Tibial artery (tissue), 4 donors: ENCODE data around the gene IREB2.
A peak's percentile ranks its signal among the peaks of the same experiment; 100 is the strongest.

Experiments
- DNase-seq, 2 donors: peaks; one replicate each; pipeline ENCODE4 v3.0.0-alpha.2; 2019
- H3K27ac ChIP-seq, 2 donors: fragments of 200-600 bp; sonication (generic) in 1 of 2; 1 replicate in 1 of 2; 2 replicates in 1 of 2; pipeline ENCODE4 v1.5.1; 2018 to 2019; ENCODE audit warnings: mild to moderate bottlenecking in 1 of 2
- H3K27me3 ChIP-seq, 2 donors: fragments of 200-600 bp; sonication (generic) in 1 of 2; one replicate each; pipeline versions ENCODE4 v1.5.1 to v1.6.0; 2016 to 2019
- H3K36me3 ChIP-seq, 3 donors: fragments of 200-600 bp; sonication (generic) in 2 of 3; one replicate each; pipeline ENCODE4 v1.5.1; 2016 to 2019; ENCODE audit warnings: mild to moderate bottlenecking in 2 of 3
- H3K4me1 ChIP-seq, 4 donors: fragments of 200-600 bp; sonication (generic) in 2 of 4; 1 replicate in 3 of 4; 2 replicates in 1 of 4; pipeline ENCODE4 v1.5.1; 2016 to 2019
- H3K4me3 ChIP-seq, 2 donors: fragments of 200-600 bp; sonication (generic) in 1 of 2; 1 replicate in 1 of 2; 2 replicates in 1 of 2; pipeline ENCODE4 v1.5.1; 2018 to 2019; ENCODE audit warnings: mild to moderate bottlenecking in 2 of 2
- H3K9me3 ChIP-seq, 3 donors: fragments of 200-600 bp; sonication (generic) in 1 of 3; one replicate each; pipeline ENCODE4 v1.5.1; 2016 to 2019
- intact Hi-C: fragments of 100-400 bp; cut with DNase I; formaldehyde crosslinking; loops from one replicate; pipeline ENCODE4 v1.15.0; 2023; ENCODE audit warnings: low total_unique reads
- TF ChIP-seq, protein P1 (sequence below), 2 experiments: fragments of 200-600 bp in 1 of 2; fragments of 450-650 bp in 1 of 2; IDR thresholded peaks; one replicate each; pipeline ENCODE4 v1.5.1; 2017 to 2019; ENCODE audit warnings: antibody characterized with exemption in 2 of 2, mild to moderate bottlenecking in 1 of 2, moderate library complexity in 1 of 2

IREB2 gene, protein sequence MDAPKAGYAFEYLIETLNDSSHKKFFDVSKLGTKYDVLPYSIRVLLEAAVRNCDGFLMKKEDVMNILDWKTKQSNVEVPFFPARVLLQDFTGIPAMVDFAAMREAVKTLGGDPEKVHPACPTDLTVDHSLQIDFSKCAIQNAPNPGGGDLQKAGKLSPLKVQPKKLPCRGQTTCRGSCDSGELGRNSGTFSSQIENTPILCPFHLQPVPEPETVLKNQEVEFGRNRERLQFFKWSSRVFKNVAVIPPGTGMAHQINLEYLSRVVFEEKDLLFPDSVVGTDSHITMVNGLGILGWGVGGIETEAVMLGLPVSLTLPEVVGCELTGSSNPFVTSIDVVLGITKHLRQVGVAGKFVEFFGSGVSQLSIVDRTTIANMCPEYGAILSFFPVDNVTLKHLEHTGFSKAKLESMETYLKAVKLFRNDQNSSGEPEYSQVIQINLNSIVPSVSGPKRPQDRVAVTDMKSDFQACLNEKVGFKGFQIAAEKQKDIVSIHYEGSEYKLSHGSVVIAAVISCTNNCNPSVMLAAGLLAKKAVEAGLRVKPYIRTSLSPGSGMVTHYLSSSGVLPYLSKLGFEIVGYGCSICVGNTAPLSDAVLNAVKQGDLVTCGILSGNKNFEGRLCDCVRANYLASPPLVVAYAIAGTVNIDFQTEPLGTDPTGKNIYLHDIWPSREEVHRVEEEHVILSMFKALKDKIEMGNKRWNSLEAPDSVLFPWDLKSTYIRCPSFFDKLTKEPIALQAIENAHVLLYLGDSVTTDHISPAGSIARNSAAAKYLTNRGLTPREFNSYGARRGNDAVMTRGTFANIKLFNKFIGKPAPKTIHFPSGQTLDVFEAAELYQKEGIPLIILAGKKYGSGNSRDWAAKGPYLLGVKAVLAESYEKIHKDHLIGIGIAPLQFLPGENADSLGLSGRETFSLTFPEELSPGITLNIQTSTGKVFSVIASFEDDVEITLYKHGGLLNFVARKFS

DNA sequence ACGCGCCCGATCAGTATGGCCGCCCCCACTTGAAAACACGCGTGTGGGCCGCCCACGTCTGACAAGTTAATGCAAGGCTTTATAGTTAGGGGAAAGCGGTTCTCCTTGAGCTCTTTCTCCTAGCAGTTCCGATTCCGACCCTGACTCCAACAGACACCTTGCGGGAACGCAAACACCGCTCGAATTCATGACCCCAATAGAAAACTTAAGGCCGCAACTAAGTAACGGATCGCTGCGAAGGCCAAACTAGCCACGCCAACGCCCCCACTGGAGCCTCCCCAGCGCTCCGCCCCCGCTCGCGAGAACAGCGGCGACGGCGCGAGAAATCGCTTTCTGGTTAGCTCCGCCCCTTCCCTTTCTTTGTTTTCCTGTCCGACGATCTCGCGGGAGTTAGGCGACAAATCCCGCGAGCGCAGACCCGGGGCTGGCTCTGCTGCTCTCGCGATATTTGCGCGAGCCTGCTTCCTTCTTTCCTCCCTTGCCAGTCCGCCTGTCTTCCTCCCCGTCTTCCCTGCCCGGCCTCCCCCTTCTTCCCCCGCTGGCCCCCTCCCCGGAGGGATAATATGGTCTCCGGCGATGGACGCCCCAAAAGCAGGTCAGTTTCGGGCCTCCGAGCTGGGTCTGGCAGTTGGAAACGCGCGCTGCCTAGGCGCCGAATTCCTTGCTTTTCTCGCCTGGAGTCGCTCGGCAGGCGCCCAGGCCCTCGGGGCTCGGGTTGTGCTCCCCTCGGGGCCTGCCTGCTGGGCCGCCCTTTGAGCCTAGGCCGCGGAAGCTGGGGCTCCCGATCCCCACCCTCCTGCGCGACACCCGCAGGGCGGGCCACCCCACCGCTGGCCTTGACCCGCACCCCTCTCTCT is at the start of gene IREB2:
TSS of gene IREB2 (plus strand) at position 455 of the 857 bp plus-strand sequence. CDS start at position 577, 122 bp downstream.
- H3K27ac ChIP-seq = peak within 1 kb of the TSS; percentile 95 to 96
- DNase-seq = peak; percentile 98 to 99
- peaks cover 0 to 43% (median 29%) of the 10 kb centered on the region in 4 donors for H3K4me1 ChIP-seq
- TF ChIP-seq, protein P1, sequence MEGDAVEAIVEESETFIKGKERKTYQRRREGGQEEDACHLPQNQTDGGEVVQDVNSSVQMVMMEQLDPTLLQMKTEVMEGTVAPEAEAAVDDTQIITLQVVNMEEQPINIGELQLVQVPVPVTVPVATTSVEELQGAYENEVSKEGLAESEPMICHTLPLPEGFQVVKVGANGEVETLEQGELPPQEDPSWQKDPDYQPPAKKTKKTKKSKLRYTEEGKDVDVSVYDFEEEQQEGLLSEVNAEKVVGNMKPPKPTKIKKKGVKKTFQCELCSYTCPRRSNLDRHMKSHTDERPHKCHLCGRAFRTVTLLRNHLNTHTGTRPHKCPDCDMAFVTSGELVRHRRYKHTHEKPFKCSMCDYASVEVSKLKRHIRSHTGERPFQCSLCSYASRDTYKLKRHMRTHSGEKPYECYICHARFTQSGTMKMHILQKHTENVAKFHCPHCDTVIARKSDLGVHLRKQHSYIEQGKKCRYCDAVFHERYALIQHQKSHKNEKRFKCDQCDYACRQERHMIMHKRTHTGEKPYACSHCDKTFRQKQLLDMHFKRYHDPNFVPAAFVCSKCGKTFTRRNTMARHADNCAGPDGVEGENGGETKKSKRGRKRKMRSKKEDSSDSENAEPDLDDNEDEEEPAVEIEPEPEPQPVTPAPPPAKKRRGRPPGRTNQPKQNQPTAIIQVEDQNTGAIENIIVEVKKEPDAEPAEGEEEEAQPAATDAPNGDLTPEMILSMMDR (IDR thresholded peaks at IDR 0.05) = no peak
- intact Hi-C loops = no loop called here
- H3K4me3 ChIP-seq = peak within 1 kb of the TSS; percentile 85 to 93
- peaks cover 6 to 24% (median 22%) of the 10 kb centered on the region in 3 donors for H3K36me3 ChIP-seq
- H3K9me3 ChIP-seq = no peaks in the 10 kb centered on the region
- no peaks in the 10 kb centered on the region for H3K27me3 ChIP-seq

DNA sequence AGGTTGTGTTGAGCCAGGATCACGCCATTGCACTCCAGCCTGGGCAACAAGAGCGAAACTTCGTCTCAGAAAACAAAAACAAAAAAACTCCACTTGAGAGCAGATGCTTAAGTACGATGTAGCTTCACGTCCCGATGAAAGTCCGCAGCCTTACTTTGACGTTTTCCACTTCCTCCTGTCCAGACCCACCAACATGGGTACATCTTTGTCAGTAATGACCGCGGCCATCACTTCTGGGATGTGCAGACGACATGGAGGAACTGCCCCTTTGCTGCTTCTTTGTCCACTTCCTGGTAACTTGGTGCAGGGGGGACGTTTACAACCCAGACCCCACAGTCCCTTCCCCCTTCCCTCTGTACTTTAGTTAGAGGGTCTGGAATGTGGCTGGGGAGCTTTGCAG is 49.2 kb upstream of the IREB2 start:
- no peak overlapping the region for H3K27ac ChIP-seq
- peaks cover 0 to 79% of the 10 kb centered on the region in 2 donors for H3K27me3 ChIP-seq
- intact Hi-C loops = no loop called here
- H3K9me3 ChIP-seq = no peaks in the 10 kb centered on the region
- H3K4me3 ChIP-seq = no peak overlapping the region
- TF ChIP-seq, protein P1 (IDR thresholded peaks at IDR 0.05) = no peak
- no peaks in the 10 kb centered on the region for H3K36me3 ChIP-seq
- no peaks in the 10 kb centered on the region for H3K4me1 ChIP-seq
- peak in 1 of 2 donors; percentile 29 for DNase-seq

DNA sequence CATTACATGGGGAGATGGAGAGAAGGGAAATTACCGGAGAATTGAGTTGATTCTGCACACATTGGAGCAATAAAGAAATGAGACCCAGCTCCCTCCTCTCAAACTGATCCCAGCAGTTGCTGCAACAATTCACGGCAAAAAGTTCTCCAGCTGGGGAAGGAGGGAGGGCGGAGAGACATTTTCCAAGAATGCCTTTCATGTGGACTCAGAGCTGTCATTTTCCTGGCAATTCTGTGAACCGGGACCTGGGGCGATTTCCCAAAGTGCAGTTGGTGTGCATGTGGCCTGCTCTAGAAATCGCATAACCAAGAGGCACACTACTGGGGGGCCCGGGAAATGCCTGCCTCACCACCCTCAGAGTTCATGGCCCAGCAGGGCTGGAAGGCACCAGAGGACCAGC is 48.7 kb upstream of the IREB2 start:
- intact Hi-C loops = no loop called here
- Histone ChIP-seq H3K27ac (no peak overlapping the region), H3K4me3 (no peak overlapping the region), H3K9me3 (no peaks in the 10 kb centered on the region), H3K27me3 (peaks cover 0 to 80% of the 10 kb centered on the region in 2 donors), H3K36me3 (no peaks in the 10 kb centered on the region), H3K4me1 (no peaks in the 10 kb centered on the region)
- DNase-seq = peak in 1 of 2 donors; percentile 41
- TF ChIP-seq, protein P1 (IDR thresholded peaks at IDR 0.05) = no peak

DNA sequence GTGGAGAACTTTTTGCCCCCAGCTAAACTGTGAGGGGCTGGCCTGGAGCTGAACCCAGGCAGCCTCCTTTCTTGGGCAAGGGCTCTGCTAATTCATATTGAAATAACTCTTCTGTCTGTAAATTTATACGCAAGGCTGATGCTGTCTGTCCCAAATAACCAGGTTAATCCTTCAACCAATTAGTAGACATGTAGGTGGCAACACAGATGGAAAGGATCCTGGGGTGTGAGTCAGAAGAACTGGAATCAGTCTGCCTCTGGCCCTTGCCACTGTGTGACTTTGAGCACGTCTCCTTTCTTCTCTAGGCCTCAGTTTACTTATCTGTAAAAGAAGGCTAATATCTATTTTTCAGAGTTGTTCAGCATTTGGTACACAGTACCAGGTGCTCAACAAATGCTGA is 48.3 kb upstream of the IREB2 start:
- Histone ChIP-seq H3K4me1 (no peaks in the 10 kb centered on the region), H3K9me3 (no peaks in the 10 kb centered on the region), H3K36me3 (no peaks in the 10 kb centered on the region), H3K4me3 (no peak overlapping the region), H3K27me3 (peaks cover 0 to 78% of the 10 kb centered on the region in 2 donors), H3K27ac (no peak overlapping the region)
- intact Hi-C loops = no loop called here
- DNase-seq = peak in 1 of 2 donors; percentile 16
- TF ChIP-seq, protein P1 (IDR thresholded peaks at IDR 0.05) = no peak

DNA sequence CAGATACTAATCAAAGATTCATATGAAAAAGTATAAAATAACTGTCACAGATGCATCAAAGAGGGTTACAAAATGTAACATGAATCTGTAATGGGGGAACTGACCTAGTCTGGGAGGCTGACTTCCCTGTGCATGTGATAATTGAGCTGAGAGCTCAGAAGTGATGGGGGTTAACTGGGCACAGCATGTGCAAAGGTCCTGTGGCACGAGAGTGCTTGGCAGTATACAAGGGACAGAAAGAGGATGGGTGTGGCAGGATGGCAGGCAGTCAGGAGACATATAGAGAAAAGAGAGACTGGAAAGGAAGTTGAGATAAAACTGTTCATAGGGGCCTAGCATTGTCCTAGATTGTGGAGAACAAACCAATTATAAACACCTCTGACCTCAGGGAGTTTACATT is 47.8 kb upstream of the IREB2 start:
- no peaks in the 10 kb centered on the region for H3K36me3 ChIP-seq
- no peak for DNase-seq
- H3K9me3 ChIP-seq = no peaks in the 10 kb centered on the region
- no peak overlapping the region for H3K4me3 ChIP-seq
- intact Hi-C loops = no loop called here
- no peaks in the 10 kb centered on the region for H3K4me1 ChIP-seq
- TF ChIP-seq, protein P1 (IDR thresholded peaks at IDR 0.05) = no peak
- H3K27me3 ChIP-seq = peaks cover 0 to 78% of the 10 kb centered on the region in 2 donors
- H3K27ac ChIP-seq = no peak overlapping the region
